ENCODE results near the gene DRAP1.

The DRAP1 gene

GRCh38 chr11:65958774-65959420 is 39.7 kb downstream of the DRAP1 start:
- CTCF ChIA-PET = interaction anchor here (1.1 to 1.2 kb wide), 2 partner anchors 68 to 73 kb away, joined by 3 to 4 read pairs; no protein-coding TSS in a partner anchor
- peaks cover 18% of the 10 kb centered on the region for H3K36me3 Mint-ChIP-seq
- H3K4me1 Mint-ChIP-seq = peaks cover 64% of the 10 kb centered on the region
- H3K4me3 Mint-ChIP-seq = no peak overlapping the region
- peak overlapping the region; percentile 99 for H3K27ac Mint-ChIP-seq
- DNase-seq = no peak
- H3K9me3 Mint-ChIP-seq = no peaks in the 10 kb centered on the region
- no peaks in the 10 kb centered on the region for H3K27me3 Mint-ChIP-seq

- H3K4me1 Mint-ChIP-seq = peaks cover 64% of the 10 kb centered on the region
- H3K27ac Mint-ChIP-seq = peak overlapping the region; percentile 98
- CTCF ChIA-PET = interaction anchor here (1.0 to 2.0 kb wide), 2 partner anchors 49 to 72 kb away, joined by 3 to 6 read pairs; partner anchors contain the start of gene FIBP
- H3K36me3 Mint-ChIP-seq = peaks cover 31% of the 10 kb centered on the region
- no peaks in the 10 kb centered on the region for H3K9me3 Mint-ChIP-seq
- no peaks in the 10 kb centered on the region for H3K27me3 Mint-ChIP-seq
- no peak for DNase-seq
- H3K4me3 Mint-ChIP-seq = peak overlapping the region; percentile 98
Measured at GRCh38 chr11:65960824-65961266, 41.6 kb downstream of the DRAP1 start.

GRCh38 chr11:65961267-65962140 is 42.3 kb downstream of the DRAP1 start, which contains the start of gene SART1:
Gene SART1 (plus strand): TSS chr11:65961734. CDS start chr11:65961781, 47 bp downstream.
- H3K4me3 Mint-ChIP-seq = peak within 1 kb of the TSS; percentile 98
- peaks cover 59% of the 10 kb centered on the region for H3K4me1 Mint-ChIP-seq
- peak; percentile 98 for DNase-seq
- no peaks in the 10 kb centered on the region for H3K9me3 Mint-ChIP-seq
- H3K36me3 Mint-ChIP-seq = peaks cover 35% of the 10 kb centered on the region
- no peaks in the 10 kb centered on the region for H3K27me3 Mint-ChIP-seq
- CTCF ChIA-PET = interaction anchor here (1.0 to 2.0 kb wide), 2 partner anchors 50 to 73 kb away, joined by 3 to 6 read pairs; partner anchors contain the start of gene FIBP
- peak within 1 kb of the TSS; percentile 98 for H3K27ac Mint-ChIP-seq

GRCh38 chr11:65962141-65962564 is 42.9 kb downstream of the DRAP1 start:
- CTCF ChIA-PET = interaction anchor here (0.7 kb wide), 1 partner anchor 76 kb away, joined by 4 read pairs; no protein-coding TSS in a partner anchor
- DNase-seq = no peak
- H3K36me3 Mint-ChIP-seq = peaks cover 41% of the 10 kb centered on the region
- peak overlapping the region; percentile 98 for H3K27ac Mint-ChIP-seq
- H3K4me1 Mint-ChIP-seq = peaks cover 52% of the 10 kb centered on the region
- no peaks in the 10 kb centered on the region for H3K9me3 Mint-ChIP-seq
- peak overlapping the region; percentile 98 for H3K4me3 Mint-ChIP-seq
- H3K27me3 Mint-ChIP-seq = no peaks in the 10 kb centered on the region

GRCh38 chr11:65964906-65965305 is 45.7 kb downstream of the DRAP1 start:
- Mint-ChIP-seq H3K27ac (no peak overlapping the region), H3K4me1 (peaks cover 37% of the 10 kb centered on the region), H3K36me3 (peaks cover 57% of the 10 kb centered on the region), H3K4me3 (no peak overlapping the region), H3K9me3 (no peaks in the 10 kb centered on the region), H3K27me3 (no peaks in the 10 kb centered on the region)
- DNase-seq = no peak
- CTCF ChIA-PET = interaction anchor here (2.1 kb wide), 1 partner anchor 76 kb away, joined by 7 read pairs; the partner anchor contains the start of gene FIBP

GRCh38 chr11:65965986-65966762 is 46.9 kb downstream of the DRAP1 start:
- Mint-ChIP-seq H3K27ac (peak overlapping the region; percentile 6), H3K4me1 (peaks cover 31% of the 10 kb centered on the region), H3K9me3 (no peaks in the 10 kb centered on the region), H3K4me3 (no peak overlapping the region), H3K36me3 (peaks cover 63% of the 10 kb centered on the region), H3K27me3 (no peaks in the 10 kb centered on the region)
- no peak for DNase-seq
- CTCF ChIA-PET = interaction anchor here (2.1 kb wide), 1 partner anchor 77 kb away, joined by 7 read pairs; the partner anchor contains the start of gene FIBP

GRCh38 chr11:65967329-65967934 is 48.2 kb downstream of the DRAP1 start:
- CTCF ChIA-PET = no interaction called here
- H3K4me3 Mint-ChIP-seq = no peak overlapping the region
- H3K27me3 Mint-ChIP-seq = no peaks in the 10 kb centered on the region
- no peak overlapping the region for H3K27ac Mint-ChIP-seq
- no peaks in the 10 kb centered on the region for H3K9me3 Mint-ChIP-seq
- peaks cover 23% of the 10 kb centered on the region for H3K4me1 Mint-ChIP-seq
- peaks cover 64% of the 10 kb centered on the region for H3K36me3 Mint-ChIP-seq
- no peak for DNase-seq

GRCh38 chr11:65968600-65969482 is 49.6 kb downstream of the DRAP1 start:
- no peaks in the 10 kb centered on the region for H3K27me3 Mint-ChIP-seq
- H3K36me3 Mint-ChIP-seq = peaks cover 64% of the 10 kb centered on the region
- no peak for DNase-seq
- no peak overlapping the region for H3K4me3 Mint-ChIP-seq
- peaks cover 13% of the 10 kb centered on the region for H3K4me1 Mint-ChIP-seq
- no peaks in the 10 kb centered on the region for H3K9me3 Mint-ChIP-seq
- no peak overlapping the region for H3K27ac Mint-ChIP-seq
- CTCF ChIA-PET = no interaction called here

Measured in activated naive CD4-positive, alpha-beta T cell treated with anti-CD3 and anti-CD28 coated beads, Interleukin-2, amount 10 ng/mL, durations not matched to agents 7 days and 5 days (primary cell).